HG02588 (cell line): ENCODE data around the gene TXNIP.

Experiments
- ATAC-seq: cut with Tn5 transposase; IDR thresholded peaks from one replicate; pipeline ENCODE4 v1.9.1; 2021; ENCODE audit warnings: mild to moderate bottlenecking, moderate library complexity; ENCODE audit not compliant: unreplicated experiment

Gene TXNIP

GRCh38 chr1:146012703-146013558, 16.6 kb upstream of the TXNIP start:
- ATAC-seq = no peak

GRCh38 chr1:146010126-146010738, 13.9 kb upstream of the TXNIP start:
- no peak for ATAC-seq

- ATAC-seq = no peak
Measured at GRCh38 chr1:146007489-146008133, 11.2 kb upstream of the TXNIP start.

- no peak for ATAC-seq
Measured at GRCh38 chr1:146001709-146002108, 5.3 kb upstream of the TXNIP start.

GRCh38 chr1:145999321-146000024, 3.1 kb upstream of the TXNIP start:
- no peak for ATAC-seq

GRCh38 chr1:145997718-145998023, 1.3 kb upstream of the TXNIP start:
- no peak for ATAC-seq

GRCh38 chr1:145997016-145997717, 788 bp upstream of the TXNIP start:
- peak; percentile 21 for ATAC-seq

- ATAC-seq = no peak
Measured at GRCh38 chr1:145995964-145996432, 381 bp downstream of the TXNIP start.

- ATAC-seq = no peak
Measured at GRCh38 chr1:145995148-145995881, 1.1 kb downstream of the TXNIP start.

GRCh38 chr1:145994391-145995120, 1.8 kb downstream of the TXNIP start:
- no peak for ATAC-seq

GRCh38 chr1:145993618-145994390, 2.6 kb downstream of the TXNIP start:
- ATAC-seq = no peak

- no peak for ATAC-seq
Measured at GRCh38 chr1:145992958-145993617, 3.3 kb downstream of the TXNIP start.

- no peak for ATAC-seq
Measured at GRCh38 chr1:145992502-145992936, 3.9 kb downstream of the TXNIP start.

- no peak for ATAC-seq
Measured at GRCh38 chr1:145991735-145992412, 4.5 kb downstream of the TXNIP start.

GRCh38 chr1:145990249-145990855, 6.0 kb downstream of the TXNIP start:
- ATAC-seq = no peak

GRCh38 chr1:145988773-145989172, 7.6 kb downstream of the TXNIP start:
- ATAC-seq = no peak

GRCh38 chr1:145987926-145988325, 8.5 kb downstream of the TXNIP start:
- ATAC-seq = no peak
